Ishikawa (cell line): ENCODE data around the gene POLR2J.

Source experiments
- CREB1 ChIP-seq: IDR thresholded peaks from 2 replicates; pipeline ENCODE4 v1.6.1; 2012; ENCODE audit warnings: low read depth
- NFIC ChIP-seq: IDR thresholded peaks from 2 replicates; pipeline ENCODE4 v1.6.1; 2012
- TAF1 ChIP-seq: IDR thresholded peaks from 2 replicates; pipeline ENCODE4 v1.6.1; 2012; ENCODE audit warnings: low read depth, mild to moderate bottlenecking

- TF ChIP-seq TAF1: no peak
- no peak for TF ChIP-seq NFIC
- TF ChIP-seq CREB1: no peak
Measured at GRCh38 chr7:102432442-102433218, 46.1 kb downstream of the POLR2J start.
